Gastrocnemius medialis (tissue), 4 donors: Measurements from ENCODE around the gene ARFGAP1.

Experiments used
- POLR2A ChIP-seq, 2 donors: fragments of 450-650 bp; IDR thresholded peaks; one replicate each; pipeline ENCODE4 v1.6.1; 2017; ENCODE audit warnings: antibody characterized with exemption in 2 of 2, mild to moderate bottlenecking in 2 of 2, moderate library complexity in 2 of 2
- TF ChIP-seq, protein P1 (sequence below), 5 experiments: fragments of 450-650 bp in 3 of 5; fragments of 200-600 bp in 2 of 5; sonication (generic) in 2 of 5; IDR thresholded peaks in 4 of 5; conservative IDR thresholded peaks in 1 of 5; 1 replicate in 4 of 5; 2 replicates in 1 of 5; pipeline ENCODE4 v1.5.1; 2016 to 2019; ENCODE audit warnings: antibody characterized with exemption in 5 of 5, mild to moderate bottlenecking in 3 of 5, moderate library complexity in 3 of 5

DNA sequence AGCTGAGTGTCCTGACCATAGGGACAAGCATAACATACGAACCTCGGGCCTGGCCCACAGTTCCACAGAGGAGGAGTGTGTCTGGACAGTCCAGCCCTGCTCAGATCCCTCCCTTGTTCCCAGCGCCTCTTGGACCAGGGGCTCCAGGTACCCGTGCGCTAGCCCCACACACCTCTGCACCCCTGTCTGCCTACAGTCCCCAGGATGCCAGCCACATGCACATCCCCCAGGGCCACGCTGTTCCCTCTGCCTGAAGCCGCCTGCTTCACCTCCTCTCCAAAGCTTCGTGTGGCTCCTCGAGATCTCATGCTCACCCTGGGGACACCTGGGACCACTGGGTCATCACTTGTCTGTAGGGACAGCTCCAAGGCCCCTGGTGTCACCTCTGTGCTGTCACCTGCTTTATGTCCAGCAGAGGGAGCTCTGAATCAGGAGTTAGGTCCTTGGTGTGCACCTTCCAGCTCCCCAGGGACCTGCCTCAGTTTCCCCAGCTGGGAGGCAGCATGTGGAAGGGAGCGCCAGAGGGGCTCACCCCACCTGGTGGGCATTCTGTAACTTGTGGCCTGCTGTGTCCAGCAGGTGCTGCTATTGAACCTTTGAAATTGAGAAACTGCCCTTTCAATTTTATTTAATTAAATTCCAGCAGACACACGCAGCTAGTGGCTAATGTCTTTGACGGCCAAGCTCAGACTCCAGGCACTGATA is 49.3 kb upstream of the ARFGAP1 start:
- TF ChIP-seq, protein P1, sequence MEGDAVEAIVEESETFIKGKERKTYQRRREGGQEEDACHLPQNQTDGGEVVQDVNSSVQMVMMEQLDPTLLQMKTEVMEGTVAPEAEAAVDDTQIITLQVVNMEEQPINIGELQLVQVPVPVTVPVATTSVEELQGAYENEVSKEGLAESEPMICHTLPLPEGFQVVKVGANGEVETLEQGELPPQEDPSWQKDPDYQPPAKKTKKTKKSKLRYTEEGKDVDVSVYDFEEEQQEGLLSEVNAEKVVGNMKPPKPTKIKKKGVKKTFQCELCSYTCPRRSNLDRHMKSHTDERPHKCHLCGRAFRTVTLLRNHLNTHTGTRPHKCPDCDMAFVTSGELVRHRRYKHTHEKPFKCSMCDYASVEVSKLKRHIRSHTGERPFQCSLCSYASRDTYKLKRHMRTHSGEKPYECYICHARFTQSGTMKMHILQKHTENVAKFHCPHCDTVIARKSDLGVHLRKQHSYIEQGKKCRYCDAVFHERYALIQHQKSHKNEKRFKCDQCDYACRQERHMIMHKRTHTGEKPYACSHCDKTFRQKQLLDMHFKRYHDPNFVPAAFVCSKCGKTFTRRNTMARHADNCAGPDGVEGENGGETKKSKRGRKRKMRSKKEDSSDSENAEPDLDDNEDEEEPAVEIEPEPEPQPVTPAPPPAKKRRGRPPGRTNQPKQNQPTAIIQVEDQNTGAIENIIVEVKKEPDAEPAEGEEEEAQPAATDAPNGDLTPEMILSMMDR (IDR thresholded peaks at IDR 0.05 in 4 of 5, conservative IDR thresholded peaks at IDR 0.05 in 1 of 5): peak in 4 of 5 experiments; percentile 23 to 61 (median 52)
- no peak for TF ChIP-seq POLR2A (IDR thresholded peaks at IDR 0.05)
